HG03520 (cell line): ENCODE results near the gene RNF19B.

ENCODE experiments used
- ATAC-seq: cut with Tn5 transposase; IDR thresholded peaks from one replicate; pipeline ENCODE4 v1.9.1; 2021; ENCODE audit warnings: mild to moderate bottlenecking, moderate library complexity; ENCODE audit not compliant: unreplicated experiment

The RNF19B gene

DNA sequence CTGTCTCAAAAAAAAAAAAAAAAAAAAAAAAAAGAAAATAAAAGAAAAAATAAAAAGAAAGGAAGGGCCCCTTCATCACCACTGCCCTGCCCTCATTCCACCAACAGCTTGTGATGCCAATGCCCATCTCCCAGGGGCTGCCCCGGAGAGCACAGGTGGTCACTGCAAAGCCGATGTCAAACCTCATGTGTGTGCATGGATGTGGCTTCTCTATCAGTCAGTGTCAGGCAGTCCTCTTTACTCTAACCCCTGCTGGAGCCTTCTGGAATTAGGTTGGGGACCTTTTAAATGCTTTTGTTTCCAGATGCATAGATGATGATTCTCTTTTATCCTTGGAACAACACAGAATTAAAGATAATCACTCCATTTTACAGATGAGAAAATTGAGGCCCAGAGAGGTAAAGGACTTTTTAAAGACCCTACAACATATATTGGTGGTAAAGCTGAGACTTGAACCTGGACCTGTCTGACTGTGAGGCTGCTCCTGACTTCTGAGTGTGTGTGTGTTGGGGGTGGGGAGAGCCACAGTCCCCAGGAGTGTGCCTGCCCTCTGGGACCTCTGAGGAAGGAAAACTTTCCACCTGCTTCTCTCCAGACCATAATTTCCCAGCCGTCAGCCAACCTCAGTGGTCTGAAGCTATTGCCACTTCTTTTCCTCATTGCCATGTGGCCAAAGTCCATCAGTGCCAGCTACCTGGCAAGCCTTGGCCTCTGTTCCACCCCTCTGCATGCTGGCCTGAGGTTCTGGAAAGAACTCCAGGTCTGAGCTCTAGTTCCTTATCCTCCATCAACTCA, 60.4 kb downstream of the RNF19B start:
- no peak for ATAC-seq

DNA sequence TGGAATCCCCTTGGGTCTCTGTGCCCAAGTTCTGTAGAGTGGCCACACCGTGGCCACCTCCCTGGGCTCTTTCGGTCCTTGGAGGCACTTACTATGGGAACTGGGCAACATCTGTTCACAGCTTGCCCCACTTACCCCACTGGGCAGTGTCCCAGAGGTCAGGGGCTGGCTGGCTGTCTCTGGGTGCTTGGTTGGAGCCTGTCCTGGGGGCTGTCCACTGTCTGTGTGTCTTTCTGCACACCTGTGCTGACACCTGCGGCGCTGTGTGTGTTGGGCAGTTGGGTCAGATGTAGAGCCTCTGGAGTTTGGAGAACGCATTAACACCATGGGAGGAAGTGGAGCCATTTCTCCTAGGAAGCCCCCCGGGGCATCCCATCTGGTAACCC, 62.1 kb downstream of the RNF19B start:
- no peak for ATAC-seq

DNA sequence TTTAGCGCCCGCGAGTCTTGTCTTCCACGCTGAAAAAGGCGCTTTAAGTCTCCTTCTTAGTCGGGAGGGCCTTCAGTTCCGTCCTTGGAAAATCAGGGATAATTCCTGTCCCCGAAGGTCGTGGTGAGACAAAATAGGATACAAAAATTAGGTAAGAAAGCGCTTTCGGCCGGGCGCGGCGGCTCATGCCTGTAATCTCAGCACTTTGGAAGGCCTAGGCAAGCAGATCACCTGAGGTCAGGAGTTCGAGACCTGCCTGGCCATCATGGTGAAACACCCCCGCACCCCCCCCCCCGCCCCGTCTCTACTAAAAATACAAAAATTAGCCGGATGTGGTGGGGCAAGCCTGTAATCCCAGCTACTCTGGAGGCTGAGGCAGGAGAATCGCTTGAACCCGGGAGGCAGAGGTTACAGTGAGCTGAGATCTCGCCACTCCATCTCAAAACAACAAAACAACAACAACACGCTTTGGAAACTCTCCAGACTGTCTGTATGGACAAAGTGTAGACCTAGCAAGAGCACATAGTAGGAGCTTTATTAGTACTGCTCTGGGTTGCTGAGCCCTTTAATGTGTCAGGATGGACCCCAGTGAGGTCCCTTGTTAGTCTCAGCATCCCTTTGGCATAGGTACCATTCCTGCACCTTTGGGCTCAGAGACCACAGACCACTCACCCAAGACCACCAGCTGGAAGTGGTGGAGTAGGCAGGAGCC, 62.6 kb downstream of the RNF19B start:
- no peak for ATAC-seq

DNA sequence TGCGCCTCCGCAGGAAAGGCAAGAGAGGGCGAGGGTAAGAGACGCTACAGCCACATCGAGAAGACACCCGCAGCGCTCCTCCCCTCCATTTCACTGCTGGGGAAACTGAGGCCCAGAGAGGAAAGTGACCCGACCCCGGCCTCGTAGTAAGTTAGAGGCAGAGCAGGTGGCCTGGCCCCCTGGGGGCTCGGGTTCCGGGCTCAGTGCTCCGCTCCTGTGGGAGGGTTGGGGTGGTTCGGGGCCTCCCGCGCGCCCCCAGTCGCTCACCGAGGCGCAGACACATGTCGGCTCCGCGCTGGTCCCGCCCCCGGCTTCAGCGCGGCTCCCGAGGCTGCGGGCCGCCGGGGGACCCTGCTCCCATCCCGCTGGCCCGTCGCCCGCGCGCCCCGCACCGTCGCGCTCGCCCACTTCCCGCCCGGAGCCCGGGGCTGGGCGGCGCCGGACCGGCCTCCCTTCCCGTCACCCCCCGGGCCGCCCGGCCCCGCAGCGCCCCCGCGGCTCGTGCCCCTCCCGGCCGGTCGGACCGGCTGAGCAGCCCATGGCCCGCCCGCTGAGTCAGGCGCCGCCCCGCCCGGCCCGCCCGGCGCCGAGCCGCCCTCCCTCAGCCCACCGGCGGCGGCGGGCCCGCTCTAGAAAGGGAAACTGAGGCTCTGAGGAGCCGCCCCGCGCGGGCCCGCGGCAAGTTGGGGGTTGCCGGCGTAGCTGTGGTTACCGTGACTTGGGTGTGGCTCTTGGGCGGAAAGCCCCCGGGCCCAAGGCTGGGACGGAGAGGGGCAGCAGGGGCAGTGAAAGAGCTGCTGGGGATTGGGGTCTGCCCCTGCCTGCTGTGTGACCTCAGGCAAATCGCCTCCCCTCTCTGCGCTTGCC, 63.4 kb downstream of the RNF19B start, which contains the start of gene TMEM54:
TMEM54 (minus strand) TSS at position 434 of the 867 bp plus-strand sequence; CDS start at position 283, 151 bp downstream.
- ATAC-seq = no peak

DNA sequence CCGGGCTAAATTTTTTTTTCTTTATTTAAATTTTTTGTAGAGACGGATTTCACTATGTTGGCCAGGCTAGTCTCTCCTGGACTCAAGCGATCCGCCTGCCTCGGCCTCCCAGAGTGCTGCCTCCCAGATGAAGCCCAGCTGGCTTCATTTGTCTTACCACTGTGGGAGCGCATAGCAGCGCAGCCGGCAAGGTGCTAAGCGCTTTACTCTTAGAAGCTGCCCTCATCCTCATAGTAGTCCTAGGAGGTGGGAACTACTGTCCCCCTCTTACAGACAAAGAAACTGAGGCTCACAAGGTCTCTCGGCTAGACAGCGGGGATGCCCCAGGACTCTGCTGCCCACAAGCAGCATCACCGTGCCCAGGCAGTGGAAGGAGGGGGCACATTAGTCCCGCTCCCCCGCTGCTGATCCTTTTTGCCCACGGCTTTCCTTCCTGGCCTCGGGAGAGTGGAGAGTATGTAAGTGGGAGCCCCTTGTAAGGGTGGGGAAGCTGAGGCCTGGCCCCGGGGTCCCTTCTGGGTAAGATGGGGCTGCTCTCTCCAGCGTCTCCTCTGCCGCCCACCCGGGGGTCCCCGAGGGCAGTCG, 64.1 kb downstream of the RNF19B start:
- no peak for ATAC-seq

DNA sequence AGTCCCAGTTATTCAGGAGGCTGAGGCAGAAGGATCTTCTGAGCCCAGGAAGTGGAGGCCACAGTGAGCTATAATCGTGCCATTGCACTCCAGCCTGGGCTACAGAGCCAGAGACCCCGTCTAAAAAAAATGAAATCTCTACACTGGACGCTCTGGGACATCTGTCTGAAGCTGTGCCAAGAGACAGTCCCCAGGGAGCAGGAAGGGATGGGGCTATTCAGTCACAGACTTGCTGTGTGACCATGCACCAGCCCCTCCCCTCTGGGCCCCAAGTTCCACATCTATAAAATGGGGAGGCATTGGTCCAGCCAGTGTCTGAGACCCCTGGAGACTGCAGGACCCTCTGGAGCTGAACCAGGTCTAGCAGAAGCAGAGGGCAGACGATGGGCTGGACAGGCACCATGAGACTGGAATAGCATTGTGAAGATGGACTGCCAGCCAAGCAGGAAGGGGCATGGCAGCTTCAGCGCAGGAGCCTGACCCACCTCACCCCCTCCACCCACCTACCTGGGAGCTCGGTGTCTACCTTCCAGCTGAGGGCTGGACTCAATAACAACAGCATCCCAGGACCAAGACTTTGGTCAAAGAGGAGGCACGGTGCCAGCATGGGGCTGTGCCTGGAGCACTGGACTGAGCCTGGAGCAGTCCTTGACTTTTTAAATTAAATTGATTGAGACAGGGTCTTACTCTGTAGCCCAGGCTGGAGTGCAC, 64.9 kb downstream of the RNF19B start:
- ATAC-seq = no peak

DNA sequence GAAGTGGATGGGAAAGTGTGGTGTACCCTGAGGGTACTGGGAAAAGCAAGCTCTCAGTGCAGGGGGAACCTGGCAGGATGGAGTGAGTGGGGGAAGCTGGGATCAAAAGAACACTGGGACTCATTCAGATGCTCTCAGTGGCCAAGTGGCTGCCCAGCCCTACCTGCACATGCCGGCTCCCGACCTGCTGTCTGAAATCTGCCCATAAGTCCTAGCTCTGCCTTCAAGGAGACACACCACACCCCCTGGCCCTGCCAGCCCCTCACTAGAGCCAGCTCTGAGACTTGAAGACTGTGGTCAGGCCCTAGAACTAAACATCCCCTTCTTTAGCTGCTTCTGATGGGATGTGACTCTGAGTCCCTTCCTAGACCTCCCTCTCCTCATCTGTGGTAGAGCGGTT, 65.7 kb downstream of the RNF19B start:
- ATAC-seq = no peak

DNA sequence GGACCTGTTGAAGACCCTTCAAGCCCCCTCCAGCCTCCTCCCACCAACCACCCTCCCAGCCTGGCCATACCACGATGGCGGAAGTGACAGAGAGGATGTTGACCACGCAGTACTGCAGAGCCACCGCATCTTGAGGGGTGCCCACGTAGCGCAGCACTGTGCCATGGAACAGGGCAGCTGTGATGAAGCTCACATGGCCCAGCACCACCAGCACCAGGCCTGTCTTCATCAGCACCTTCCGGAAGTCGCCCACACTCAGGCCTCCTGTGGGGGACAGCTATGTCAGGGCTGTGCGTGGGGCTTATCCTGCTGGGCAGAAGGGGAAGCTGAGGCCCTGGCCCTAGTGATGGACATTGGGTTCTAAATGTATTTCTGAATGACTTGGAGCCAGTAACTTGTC, 66.6 kb downstream of the RNF19B start:
- no peak for ATAC-seq

DNA sequence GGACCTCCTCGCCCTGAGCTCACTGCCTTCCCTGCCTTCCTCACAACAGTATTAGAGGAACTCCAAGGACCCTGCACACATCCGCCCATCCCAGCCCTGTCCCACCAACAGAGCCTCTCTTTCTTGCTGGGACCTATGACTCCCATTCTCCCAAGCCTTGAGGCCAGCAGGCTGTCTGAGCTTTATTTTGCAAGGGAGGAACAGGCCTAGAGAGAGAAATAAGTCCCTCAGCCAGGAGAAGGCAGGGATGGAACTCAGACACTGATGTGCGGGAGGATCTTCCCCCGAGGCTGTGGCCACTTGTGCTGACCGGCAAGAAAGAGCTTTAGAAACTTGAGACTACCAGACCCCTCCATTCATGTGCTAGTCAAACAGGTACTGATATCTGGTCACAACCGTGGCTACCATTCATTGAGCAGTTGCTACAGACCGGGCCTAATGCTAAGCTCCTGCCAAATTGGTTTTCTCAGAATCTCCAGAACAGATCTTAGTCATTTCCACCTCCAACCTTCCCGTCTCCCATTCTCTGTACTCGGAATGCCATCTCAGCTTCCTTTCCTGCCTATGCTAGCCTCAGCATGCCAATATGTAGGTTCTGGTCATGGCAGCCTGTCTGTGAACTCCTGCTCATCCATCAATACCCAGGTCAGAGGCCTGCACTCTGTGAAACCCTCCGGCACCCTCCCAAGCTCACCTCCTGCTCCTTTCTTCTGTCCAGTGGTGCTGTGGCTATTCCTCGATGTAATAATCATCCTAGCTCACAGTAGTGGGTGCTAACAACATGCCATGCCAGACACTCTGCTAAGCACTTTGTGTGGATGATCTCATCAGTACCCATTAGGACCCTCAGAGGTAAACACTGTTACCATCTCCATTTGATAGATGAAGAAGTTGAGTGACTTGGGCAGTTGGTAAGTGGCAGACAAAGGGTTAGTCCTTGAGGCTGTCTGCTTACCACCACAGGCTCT, 67.2 kb downstream of the RNF19B start:
- ATAC-seq = no peak

DNA sequence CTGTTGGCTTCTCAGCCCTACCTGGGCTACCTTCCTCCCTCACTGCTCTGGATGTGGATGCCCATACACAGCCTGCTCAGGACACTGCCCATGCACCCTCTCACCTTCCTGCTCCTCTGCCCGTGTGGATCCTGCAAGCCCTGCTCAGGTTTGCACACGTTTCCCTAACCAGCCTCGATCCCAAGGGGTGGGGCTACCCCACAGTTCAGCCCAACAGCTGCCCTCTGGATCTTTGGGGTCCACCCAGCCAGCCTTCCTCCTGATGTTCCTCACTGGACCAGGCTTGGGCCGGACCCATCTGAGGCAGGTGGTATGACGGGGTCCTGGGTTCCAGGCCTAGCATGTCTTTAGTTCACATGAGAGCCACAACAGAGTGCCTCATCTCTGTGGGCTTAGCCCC, 68.2 kb downstream of the RNF19B start:
- ATAC-seq = no peak

DNA sequence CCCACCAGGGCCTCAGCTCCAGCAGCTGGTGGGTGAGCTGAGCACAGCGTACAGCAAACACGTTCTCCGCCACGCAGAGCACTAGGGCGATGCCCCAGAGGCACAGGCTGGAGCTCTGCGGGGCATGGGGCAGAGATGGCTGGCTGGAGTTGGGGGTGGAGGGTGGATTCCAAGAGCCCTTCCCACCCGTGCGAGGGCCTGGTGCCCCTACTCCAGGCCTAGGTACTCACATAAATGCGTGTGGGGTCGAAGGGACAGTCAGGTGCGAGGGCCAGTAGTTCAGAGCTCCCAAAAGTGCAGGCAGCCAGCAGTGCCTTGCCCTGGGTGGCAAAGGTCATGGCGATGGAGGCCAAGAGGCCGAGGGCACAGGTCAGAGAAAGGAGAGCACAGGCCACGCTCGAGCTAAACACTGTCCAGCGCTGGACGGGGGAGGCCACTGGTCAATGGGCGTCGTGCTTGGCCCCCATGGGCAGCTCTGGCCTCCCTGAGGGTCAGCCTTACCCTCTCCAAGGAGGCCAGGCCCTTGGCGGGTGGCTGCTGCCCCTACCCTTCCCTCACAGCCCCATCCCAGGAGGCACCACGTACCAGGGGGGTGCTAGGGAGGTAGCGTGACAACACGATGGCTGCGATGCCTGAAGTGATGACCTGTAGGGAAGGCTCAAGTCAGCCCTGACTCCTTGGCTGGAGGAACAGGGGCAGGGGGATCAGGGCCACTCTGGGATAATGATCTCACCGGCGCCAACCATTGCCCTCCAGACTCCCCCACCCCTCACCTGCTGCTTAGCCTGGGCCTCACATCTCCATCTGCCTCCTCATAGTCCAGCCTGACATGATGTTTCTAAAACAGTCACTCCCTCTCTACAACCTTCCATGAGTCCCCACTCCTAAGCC, 69.0 kb downstream of the RNF19B start:
- ATAC-seq = no peak

DNA sequence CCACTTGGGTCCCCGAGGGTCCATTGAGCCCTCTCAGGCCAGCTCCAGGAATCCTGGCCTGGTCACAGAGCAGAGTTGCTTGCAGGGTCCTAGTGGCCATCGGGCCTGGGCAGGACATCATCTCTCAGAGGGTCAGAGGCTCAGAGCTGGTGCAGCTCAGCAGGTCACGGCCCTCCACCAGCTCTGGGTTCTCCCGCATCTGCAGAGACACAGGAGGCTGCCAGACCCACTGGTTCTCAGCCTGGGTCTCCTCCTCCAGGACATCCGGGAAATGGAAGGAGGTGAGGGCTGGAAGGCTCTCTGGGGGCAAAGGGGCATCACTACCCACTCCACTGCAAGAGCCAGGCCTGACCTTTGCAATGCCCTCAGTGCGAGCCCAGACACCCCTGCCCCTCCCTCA, 69.9 kb downstream of the RNF19B start:
- ATAC-seq = no peak

DNA sequence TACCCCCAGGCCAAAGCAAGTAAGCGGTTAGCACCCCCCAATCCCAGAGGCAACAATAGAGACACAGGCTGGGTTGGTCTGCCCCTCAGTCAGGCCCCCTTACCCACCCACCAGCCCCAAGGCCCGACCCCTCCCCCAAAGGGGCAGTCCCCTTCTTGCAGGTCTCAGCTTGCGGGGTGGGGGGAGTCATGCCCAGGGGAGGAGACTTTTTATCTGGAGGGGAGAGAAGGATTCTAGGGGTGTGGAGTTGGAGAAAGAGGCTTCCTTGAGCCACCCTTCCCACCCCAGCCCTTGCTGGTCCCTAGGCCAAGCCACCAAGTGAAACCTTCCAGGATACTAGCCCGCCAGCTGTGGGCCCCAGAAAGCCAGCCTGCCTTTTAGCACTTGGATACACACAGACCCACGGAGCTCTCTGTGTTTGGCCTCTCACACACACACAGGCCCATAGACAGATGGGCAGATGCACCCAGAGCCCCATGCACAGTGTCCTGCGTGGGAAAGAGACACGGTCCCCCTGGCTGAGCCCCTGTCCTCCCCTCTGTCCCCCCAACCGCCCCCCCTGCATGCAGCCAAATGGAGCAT, 70.5 kb downstream of the RNF19B start:
- ATAC-seq = no peak

DNA sequence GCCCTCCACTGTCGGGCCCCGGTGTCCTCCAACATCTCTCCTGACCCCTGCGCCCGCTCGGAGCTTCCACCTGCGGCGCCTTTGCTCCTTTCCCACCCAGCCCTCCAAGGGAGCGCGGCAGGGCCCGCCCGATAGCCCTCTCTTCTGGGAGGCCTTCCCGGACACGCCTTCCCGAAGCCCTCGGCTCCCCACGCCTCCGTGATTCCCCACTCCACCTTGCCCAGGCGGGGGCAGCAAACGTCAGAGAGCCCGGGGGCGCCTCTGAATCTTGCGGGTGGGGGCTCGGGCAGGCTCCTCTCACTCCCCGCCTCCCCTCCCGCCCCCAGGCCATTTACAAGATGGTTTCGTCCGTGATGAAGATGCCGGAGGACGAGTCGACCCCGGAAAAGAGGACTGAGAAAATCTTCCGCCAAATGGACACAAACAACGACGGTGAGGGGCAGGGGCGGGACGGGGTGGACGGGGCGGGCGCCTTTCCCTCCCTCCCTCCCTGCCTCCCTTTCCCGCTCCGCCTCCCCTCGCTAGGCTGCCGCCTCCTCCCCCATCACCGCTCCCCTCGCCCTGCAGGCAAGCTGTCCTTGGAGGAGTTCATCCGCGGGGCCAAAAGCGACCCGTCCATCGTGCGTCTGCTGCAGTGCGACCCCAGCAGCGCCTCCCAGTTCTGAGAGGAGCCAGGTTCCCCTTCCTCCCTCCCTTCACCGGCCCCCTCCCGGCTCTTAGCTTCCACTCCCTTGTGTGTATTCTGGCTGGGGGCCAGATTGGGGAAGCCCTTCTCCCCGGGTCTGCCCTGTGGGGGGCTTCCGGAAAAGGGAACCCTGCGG, 71.2 kb downstream of the RNF19B start:
- ATAC-seq = no peak

DNA sequence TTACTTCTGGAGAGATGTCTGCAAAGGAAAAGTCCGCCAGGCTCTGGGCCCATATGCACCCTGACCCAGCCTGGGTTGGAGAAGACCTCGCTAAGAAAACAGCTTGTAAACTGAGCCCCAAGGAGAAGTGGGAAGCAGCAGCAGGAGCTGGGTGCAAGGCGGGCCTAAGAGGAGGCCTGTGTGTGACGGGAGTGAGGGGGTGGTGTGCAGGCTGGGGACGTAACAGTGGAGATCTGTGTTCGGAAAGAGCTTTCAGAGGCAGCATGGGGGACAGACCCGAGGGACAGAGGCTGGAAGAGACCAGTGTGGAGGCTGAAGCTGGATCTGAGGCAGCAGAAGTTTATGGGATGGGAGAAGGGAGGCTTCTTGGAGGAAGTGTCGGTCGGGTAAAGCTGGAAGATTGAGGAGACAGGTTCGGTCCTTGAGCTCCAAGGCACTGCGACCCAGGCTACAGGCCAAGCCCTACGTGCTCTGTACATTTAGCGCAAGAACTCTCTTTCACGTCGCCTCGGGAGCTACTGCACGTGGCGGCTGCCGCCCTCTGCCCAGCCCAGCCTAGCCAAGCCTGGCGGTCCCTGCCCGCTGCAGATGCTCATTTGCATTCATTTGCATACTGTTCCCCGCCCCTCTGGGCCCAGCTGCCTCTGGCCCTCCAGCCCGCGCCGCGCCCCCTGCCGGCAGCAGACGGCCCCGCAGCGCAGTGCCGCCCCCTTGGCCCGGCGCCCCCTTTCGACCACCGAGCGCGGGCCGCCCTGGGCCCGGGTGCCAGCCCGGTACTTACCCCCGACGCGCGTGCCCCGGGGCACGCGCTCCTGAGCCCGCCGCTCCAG, 72.0 kb downstream of the RNF19B start:
- ATAC-seq = no peak

DNA sequence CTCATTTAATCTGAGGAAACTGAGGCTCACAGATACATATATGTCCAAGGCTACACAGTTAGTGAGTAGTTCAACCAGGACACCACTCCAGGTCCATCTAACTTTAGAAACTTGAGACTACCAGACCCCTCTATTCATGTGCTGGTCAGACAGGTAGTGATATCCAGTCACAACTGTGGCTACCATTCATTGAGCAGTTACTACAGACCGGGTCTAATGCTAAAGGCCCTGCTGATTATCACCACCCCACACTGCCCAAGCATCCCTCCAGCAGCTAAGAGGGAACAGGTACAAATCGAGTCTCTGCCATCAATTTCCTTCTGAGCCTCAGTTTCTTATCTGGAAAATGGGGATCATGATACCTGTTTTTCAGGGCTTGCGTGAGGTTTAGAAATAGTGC, 73.0 kb downstream of the RNF19B start:
- no peak for ATAC-seq
